DMS153 treated with DMSO at 0.1 percent for 48 hours (cell line): Measurements from ENCODE around the gene MMRN2.

ENCODE experiments used
- DNase-seq: peaks from one replicate; lab custom pipeline; 2025; ENCODE audit not compliant: unreplicated experiment; lab: John Stamatoyannopoulos, UW

MMRN2 gene

GRCh38 chr10:86970162-86970981 lies 13.0 kb upstream of the MMRN2 start:
- DNase-seq, result no peak

GRCh38 chr10:86969421-86970041 lies 12.1 kb upstream of the MMRN2 start:
- DNase-seq, result no peak

GRCh38 chr10:86968994-86969355 lies 11.6 kb upstream of the MMRN2 start:
- DNase-seq, result no peak

- DNase-seq, result peak; percentile 17
Observed at GRCh38 chr10:86968271-86968993, 11.0 kb upstream of the MMRN2 start, which contains the start of gene ADIRF. TSS of gene ADIRF (plus strand) at chr10:86968482. CDS start at chr10:86968545, 63 bp downstream.

GRCh38 chr10:86967481-86967941 lies 10.1 kb upstream of the MMRN2 start:
- DNase-seq, result no peak

GRCh38 chr10:86965986-86966654 lies 8.7 kb upstream of the MMRN2 start:
- DNase-seq, result no peak

- no peak for DNase-seq
Observed at GRCh38 chr10:86964847-86965190, 7.4 kb upstream of the MMRN2 start.

- no peak for DNase-seq
Observed at GRCh38 chr10:86964061-86964846, 6.8 kb upstream of the MMRN2 start.

- no peak for DNase-seq
Observed at GRCh38 chr10:86963341-86963919, 6.0 kb upstream of the MMRN2 start.

GRCh38 chr10:86962981-86963310 lies 5.5 kb upstream of the MMRN2 start:
- no peak for DNase-seq

- DNase-seq, result no peak
Observed at GRCh38 chr10:86962136-86962980, 4.9 kb upstream of the MMRN2 start.

GRCh38 chr10:86961481-86962091 lies 4.2 kb upstream of the MMRN2 start:
- no peak for DNase-seq

- DNase-seq, result no peak
Observed at GRCh38 chr10:86960863-86961434, 3.5 kb upstream of the MMRN2 start.

GRCh38 chr10:86960003-86960862 lies 2.8 kb upstream of the MMRN2 start:
- DNase-seq, result no peak

GRCh38 chr10:86959737-86960002 lies 2.3 kb upstream of the MMRN2 start:
- DNase-seq, result no peak

GRCh38 chr10:86958901-86959736 lies 1.7 kb upstream of the MMRN2 start:
- DNase-seq, result no peak
